HG03280 (cell line): ENCODE data around the gene RIBC1.
"Not testable (repeated sequence)": the region's sequence is repeated elsewhere in the genome, so short reads cannot be mapped to it uniquely, and the experiment has no call there.

ENCODE experiments used
- ATAC-seq: cut with Tn5 transposase; IDR thresholded peaks from one replicate; pipeline ENCODE4 v1.9.1; 2021; ENCODE audit warnings: mild to moderate bottlenecking, moderate library complexity; ENCODE audit not compliant: unreplicated experiment

Gene RIBC1

GRCh38 chrX:53435997-53436396 lies 13.3 kb downstream of the RIBC1 start:
- ATAC-seq: peak; percentile 60

GRCh38 chrX:53437206-53437605 lies 14.5 kb downstream of the RIBC1 start:
- no peak for ATAC-seq

- ATAC-seq: no peak
Observed at GRCh38 chrX:53438174-53438831, 15.6 kb downstream of the RIBC1 start.

GRCh38 chrX:53438832-53439230 lies 16.2 kb downstream of the RIBC1 start:
- ATAC-seq: no peak

- ATAC-seq: no peak
Observed at GRCh38 chrX:53440101-53440500, 17.4 kb downstream of the RIBC1 start.

- no peak for ATAC-seq
Observed at GRCh38 chrX:53440621-53441517, 18.2 kb downstream of the RIBC1 start.

- ATAC-seq: peak; percentile 72
Observed at GRCh38 chrX:53441531-53442321, 19.1 kb downstream of the RIBC1 start.

- ATAC-seq: no peak
Observed at GRCh38 chrX:53442322-53442631, 19.6 kb downstream of the RIBC1 start.

- ATAC-seq: no peak
Observed at GRCh38 chrX:53445977-53446376, 23.3 kb downstream of the RIBC1 start.

GRCh38 chrX:53447441-53447840 lies 24.8 kb downstream of the RIBC1 start:
- ATAC-seq: no peak

- no peak for ATAC-seq
Observed at GRCh38 chrX:53449632-53450031, 27.0 kb downstream of the RIBC1 start.

GRCh38 chrX:53452812-53453211 lies 30.1 kb downstream of the RIBC1 start:
- ATAC-seq: no peak

- ATAC-seq: no peak
Observed at GRCh38 chrX:53456254-53456653, 33.6 kb downstream of the RIBC1 start.

- ATAC-seq: no peak
Observed at GRCh38 chrX:53458082-53458481, 35.4 kb downstream of the RIBC1 start.

GRCh38 chrX:53468659-53469058 lies 46.0 kb downstream of the RIBC1 start:
- not testable (repeated sequence) for ATAC-seq

GRCh38 chrX:53471346-53471745 lies 48.7 kb downstream of the RIBC1 start:
- no peak for ATAC-seq

GRCh38 chrX:53474707-53475106 lies 52.0 kb downstream of the RIBC1 start:
- ATAC-seq: no peak

- no peak for ATAC-seq
Observed at GRCh38 chrX:53476371-53476770, 53.7 kb downstream of the RIBC1 start.

- ATAC-seq: no peak
Observed at GRCh38 chrX:53479301-53479700, 56.6 kb downstream of the RIBC1 start.
